KG1 (cell line): ENCODE results near the gene VMP1.
"Not testable (repeated sequence)": the region's sequence is repeated elsewhere in the genome, so short reads cannot be mapped to it uniquely, and the experiment has no call there.

ENCODE experiments used
- DNase-seq: peaks from one replicate; lab custom pipeline; 2025; lab: John Stamatoyannopoulos, UW

The VMP1 gene

GRCh38 chr17:59754552-59754951, 47.1 kb downstream of the VMP1 start:
- no peak for DNase-seq

DNA sequence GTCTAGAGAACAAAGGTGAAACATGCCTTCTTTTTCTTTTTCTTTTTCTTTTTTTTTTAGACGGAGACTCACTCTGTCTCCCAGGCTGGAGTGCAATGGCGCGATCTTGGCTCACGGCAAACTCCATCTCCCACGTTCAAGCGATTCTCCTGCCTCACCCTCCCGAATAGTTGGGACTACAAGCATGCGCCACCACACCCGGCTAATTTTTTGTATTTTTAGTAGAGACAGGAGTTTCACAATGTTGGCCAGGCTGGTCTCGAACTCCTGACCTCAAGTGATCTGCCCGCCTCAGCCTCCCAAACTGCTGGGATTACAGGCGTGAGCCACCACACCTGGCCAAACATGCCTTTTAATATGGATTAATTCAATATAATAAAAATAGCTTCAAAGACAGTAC, 47.6 kb downstream of the VMP1 start:
- DNase-seq = not testable (repeated sequence)

DNA sequence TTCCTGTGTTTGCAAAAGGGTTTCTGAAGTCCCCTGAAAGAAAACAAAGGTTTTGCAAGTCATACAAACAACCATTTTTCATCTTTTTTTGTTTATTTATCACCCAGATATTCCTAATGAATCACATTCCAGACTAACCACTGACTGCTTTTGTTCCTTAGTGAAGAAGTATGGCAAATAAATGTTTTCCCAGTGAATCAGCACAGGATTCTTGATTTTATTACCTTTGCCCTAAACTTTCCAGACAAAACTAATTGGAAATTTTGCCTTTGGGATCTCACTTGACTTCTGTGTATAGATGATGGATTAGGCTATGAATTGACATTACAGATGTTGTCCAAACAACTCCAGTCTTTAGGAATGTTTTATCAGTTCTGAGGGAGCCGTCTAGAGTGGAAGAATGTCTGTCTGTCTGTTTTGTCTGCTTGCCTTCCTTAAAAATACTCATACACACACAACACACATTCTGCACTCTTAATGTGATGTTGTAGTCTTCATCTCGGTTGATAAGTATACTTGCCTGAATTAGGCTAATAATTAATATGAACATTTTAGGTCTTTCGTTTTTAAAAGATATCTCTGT, 48.9 kb downstream of the VMP1 start:
- no peak for DNase-seq

GRCh38 chr17:59757043-59757442, 49.6 kb downstream of the VMP1 start:
- no peak for DNase-seq

GRCh38 chr17:59757470-59757869, 50.0 kb downstream of the VMP1 start:
- DNase-seq = no peak

DNA sequence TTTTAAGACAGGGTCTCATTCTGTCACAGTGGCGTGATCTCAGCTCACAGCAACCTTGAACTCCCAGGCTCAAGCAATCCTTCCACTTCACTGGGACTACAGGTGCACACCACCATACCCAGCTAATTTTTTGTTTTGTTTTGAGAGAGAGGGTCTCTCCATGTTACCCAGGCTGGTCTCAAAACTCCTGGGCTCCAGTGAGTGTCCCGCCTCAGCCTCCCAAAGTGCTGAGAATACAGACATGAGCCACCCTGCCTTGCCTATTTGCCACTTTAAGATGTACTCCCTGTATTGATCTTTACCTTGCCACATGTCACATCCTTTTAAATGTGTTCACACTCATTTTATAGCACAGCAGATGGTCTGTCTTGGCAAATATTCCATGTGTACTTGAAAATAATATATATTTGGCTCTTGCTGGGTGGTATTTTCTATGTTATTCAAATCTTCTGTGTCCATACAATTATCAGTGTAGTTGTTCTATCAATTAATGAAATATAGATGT, 50.5 kb downstream of the VMP1 start:
- no peak for DNase-seq

- DNase-seq = not testable (repeated sequence)
Measured at GRCh38 chr17:59758998-59759651, 51.7 kb downstream of the VMP1 start.

DNA sequence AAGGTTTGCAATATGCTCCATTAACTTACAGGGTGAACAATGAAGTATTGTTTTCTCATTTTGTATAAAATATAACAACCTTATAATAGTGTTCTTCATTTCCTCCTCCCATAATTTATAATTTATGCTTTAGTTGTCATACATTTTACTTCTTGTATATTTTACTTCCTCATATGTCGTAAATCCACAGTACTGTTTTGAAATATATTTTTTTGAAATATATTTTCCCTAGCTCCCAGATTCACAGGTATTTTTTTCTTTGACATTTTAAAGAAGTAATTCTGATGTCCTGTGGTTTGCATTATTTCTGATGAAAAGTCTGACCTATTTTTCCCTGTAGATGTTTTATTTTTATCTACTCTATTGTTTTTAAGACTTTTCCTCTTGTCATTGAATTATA, 52.7 kb downstream of the VMP1 start:
- DNase-seq = no peak

- no peak for DNase-seq
Measured at GRCh38 chr17:59761385-59762048, 54.1 kb downstream of the VMP1 start.

DNA sequence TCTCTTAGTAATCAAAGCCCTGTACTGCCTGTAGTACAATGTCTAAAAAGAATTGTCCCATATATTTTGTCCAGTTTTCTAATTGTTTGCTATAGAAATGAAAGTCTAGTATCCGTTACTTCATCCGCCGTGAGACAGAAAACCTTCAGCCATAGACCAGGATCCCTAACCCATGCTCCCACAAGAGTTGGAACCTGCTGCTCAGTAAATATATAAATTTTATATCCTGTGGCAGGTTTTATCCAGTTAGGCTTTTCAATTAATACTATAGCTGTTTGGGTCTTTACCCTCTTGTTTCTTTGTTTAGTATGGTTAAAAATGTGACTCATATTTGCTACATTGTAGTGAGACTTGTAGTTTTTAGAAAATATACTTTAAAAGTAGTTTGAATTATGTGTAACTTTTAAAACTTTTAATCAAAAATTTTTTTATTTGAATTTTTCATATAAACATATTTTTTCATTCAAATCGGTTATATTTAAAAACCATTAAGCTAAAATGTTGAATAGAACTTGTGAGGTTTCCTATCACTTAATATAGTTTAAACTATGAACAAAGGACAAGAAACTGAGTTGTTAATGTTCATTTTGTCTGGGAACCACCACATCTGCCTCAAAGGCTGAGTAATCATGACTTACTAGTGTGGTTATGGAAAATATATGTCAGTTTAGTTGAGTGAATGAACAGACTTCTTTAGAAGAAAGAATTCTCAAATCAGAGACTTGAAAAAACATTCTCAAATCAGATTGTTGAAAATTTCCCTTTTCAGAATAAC, 54.8 kb downstream of the VMP1 start:
- no peak for DNase-seq

- DNase-seq = no peak
Measured at GRCh38 chr17:59762824-59763374, 55.4 kb downstream of the VMP1 start.

- DNase-seq = no peak
Measured at GRCh38 chr17:59763861-59764260, 56.4 kb downstream of the VMP1 start.

GRCh38 chr17:59764292-59764741, 56.9 kb downstream of the VMP1 start:
- DNase-seq = no peak

DNA sequence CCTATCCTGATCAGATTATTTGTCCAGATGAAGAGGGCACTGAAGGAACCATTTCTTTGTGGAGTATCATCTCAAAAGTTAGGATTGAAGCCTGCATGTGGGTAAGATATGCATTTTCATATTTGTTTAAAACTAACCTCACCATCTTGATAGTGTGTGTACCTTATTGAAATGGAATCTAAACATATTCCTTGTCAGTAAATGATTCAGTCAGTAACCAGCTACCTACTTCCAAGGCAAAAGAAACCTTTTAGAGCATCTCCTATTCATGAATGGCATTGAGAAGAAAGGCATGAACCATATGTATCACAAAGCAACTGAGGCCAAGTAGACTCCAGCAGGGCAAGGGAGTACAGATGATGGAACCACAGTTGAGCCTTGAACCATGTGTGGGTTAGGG, 57.6 kb downstream of the VMP1 start:
- no peak for DNase-seq

GRCh38 chr17:59766491-59766890, 59.0 kb downstream of the VMP1 start:
- DNase-seq = no peak

DNA sequence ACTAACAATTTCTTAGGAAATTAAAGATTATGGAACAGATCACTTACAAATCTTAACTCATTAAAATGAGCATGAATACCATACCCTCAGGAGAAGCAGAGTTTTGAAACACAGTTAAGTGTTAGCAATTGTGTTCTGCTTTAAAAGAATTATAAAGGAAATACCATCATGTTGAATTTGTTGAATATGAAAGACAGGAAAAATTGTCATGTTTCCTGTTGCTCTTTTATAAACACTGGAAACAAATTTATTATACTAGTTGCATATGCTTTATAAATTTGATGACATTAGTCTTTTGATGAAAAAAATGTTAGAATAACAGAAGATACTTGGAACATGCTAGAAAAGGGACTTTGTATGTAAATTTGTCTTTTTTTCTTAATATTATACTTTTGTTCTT, 59.7 kb downstream of the VMP1 start:
- DNase-seq = no peak

DNA sequence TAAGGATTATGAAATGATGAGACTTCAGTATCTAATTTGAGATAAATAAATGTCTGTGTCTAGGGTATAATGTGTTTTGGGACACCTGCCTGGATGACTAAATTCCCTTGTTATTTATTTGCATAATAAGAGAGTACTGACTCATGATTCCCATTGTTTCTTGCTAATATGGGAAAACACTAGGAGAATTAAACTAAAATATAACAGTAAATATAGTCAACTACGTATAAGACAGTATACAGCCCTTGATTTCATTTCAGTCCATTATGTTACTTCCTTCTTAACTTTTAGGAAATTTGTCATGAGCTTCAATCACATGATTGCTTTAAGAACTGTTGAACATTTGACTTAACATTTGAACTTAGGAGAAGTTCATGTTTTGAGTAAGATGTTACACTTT, 62.4 kb downstream of the VMP1 start:
- DNase-seq = no peak

DNA sequence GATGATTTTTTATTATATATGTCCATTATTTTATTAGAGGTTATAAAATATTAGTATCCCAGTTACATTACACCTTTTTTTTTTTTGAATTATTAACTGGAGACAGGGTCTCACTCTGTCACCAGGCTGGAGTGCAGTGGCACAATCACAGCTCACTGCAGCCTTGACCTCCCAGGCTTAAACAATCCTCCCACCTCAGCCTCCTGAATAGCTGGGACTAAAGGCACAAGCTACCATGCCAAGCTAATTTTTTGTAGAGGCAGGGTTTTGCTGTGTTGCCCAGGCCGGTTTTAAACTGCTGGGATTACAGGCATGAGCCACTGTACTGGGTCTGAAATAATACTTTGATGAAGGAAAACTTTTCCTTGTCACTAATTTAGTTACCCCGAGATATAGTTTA, 63.6 kb downstream of the VMP1 start:
- no peak for DNase-seq

- DNase-seq = no peak
Measured at GRCh38 chr17:59775786-59776350, 68.4 kb downstream of the VMP1 start.

GRCh38 chr17:59776577-59776976, 69.1 kb downstream of the VMP1 start:
- no peak for DNase-seq

- DNase-seq = no peak
Measured at GRCh38 chr17:59777033-59777432, 69.6 kb downstream of the VMP1 start.

DNA sequence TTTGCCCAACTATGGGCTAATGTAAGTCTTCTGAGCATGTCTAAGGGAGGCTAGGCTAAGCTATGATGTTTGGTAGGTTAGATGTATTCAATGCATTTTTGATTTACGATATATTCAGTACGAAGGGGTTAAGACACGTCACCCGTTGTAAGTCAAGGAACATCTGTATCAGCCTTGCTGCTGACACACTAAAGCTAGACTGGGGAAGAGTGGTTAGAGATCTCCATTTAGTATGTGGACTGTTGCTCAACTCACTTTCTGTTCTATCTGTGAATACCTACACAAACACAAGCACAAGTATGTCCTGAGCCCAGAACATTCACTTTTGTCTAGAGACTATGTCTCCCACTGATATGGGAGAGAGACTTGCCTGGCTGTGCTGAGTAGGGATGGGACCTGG, 71.5 kb downstream of the VMP1 start:
- no peak for DNase-seq
